ENCODE data around the gene RSBN1L.

RSBN1L gene

DNA sequence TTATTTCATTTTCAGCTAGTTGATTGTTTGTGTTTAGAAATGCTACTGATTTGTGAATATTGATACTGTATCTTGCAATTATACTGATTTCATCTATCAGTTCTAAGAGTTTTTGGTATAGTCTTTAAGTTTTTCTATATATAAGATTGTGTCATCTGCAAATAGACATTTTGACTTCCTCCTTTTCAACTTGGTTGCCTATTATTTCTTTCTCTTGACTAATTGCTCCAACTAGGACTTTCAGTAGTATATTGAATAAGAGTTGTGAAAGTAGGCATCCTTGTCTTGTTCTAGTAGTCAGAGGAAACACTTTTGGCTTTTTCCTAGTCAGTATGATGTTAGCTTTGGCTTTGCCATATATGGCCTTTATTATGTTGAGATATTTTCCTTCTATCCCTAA lies 122.8 kb downstream of the RSBN1L start:
- Histone ChIP-seq H3F3A (ENCODE audit: low read depth) (no peaks in the 10 kb centered on the region), H3K9ac (ENCODE audit: low read depth, low read length, poor library complexity, severe bottlenecking) (no peak overlapping the region), H3K36me3 (ENCODE audit: insufficient read depth, low read length) (peaks cover 32% of the 10 kb centered on the region; the same call in 1 of the 2 replicates), H3K4me2 (ENCODE audit: low read depth, low read length, poor library complexity, severe bottlenecking) (no peak overlapping the region), H3K27me3 (ENCODE audit: insufficient read depth, low read length, poor library complexity, severe bottlenecking) (no peaks in the 10 kb centered on the region), H3K9me3 (ENCODE audit: insufficient read depth, low read depth, low read length) (peaks cover 15% of the 10 kb centered on the region; the same call in 1 of the 2 replicates), H3K4me3 (ENCODE audit: low read length, poor library complexity, severe bottlenecking) (no peak overlapping the region), H3K9me2 (replicated peaks; ENCODE audit: low read depth, low read length) (no peaks in the 10 kb centered on the region), H4K20me1 (ENCODE audit: insufficient read depth, low read length, poor library complexity, severe bottlenecking) (no peaks in the 10 kb centered on the region), H3K79me2 (ENCODE audit: insufficient read depth, low read length) (peaks cover 68% of the 10 kb centered on the region), H2AFZ (ENCODE audit: low read length) (no peak overlapping the region), H3K4me1 (ENCODE audit: insufficient read depth, low read length, poor library complexity, severe bottlenecking) (peaks cover under 1% of the 10 kb centered on the region)
- no peak for TF ChIP-seq EZH2phosphoT487 (IDR thresholded peaks at IDR 0.05; ENCODE audit: borderline replicate concordance)
- no peak for TF ChIP-seq CTCF (conservative IDR thresholded peaks at IDR 0.05; ENCODE audit: low read length)

DNA sequence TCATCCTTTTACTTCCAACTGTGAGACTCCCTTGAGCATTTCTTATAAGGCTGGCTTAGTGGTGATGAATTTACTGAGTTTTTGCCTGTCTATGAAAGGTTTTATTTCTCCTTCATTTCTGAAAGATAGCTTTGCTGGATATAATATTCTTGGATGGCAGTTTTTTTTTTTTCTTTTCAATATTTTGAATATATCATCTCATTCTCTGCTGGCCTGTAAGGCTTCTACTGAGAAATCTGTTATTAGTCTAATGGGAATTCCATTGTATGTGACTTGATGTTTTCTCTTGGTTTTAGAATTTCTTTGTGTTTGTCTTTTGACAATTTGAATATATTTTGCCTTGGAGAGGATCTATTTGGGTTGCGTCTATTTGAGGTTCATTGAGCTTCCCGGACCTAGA lies 124.7 kb downstream of the RSBN1L start:
- no peaks in the 10 kb centered on the region for H3K27me3 ChIP-seq (ENCODE audit: insufficient read depth, low read length, poor library complexity, severe bottlenecking)
- H4K20me1 ChIP-seq (ENCODE audit: insufficient read depth, low read length, poor library complexity, severe bottlenecking), result no peaks in the 10 kb centered on the region
- H3K36me3 ChIP-seq (ENCODE audit: insufficient read depth, low read length), result peaks cover 32% of the 10 kb centered on the region; the same call in 1 of the 2 replicates
- no peak overlapping the region for H2AFZ ChIP-seq (ENCODE audit: low read length)
- no peak overlapping the region for H3K4me2 ChIP-seq (ENCODE audit: low read depth, low read length, poor library complexity, severe bottlenecking)
- no peak overlapping the region for H3K4me3 ChIP-seq (ENCODE audit: low read length, poor library complexity, severe bottlenecking)
- no peak overlapping the region for H3K9ac ChIP-seq (ENCODE audit: low read depth, low read length, poor library complexity, severe bottlenecking)
- no peak for TF ChIP-seq EZH2phosphoT487 (IDR thresholded peaks at IDR 0.05; ENCODE audit: borderline replicate concordance)
- no peak for TF ChIP-seq CTCF (conservative IDR thresholded peaks at IDR 0.05; ENCODE audit: low read length)
- no peaks in the 10 kb centered on the region for H3K4me1 ChIP-seq (ENCODE audit: insufficient read depth, low read length, poor library complexity, severe bottlenecking)
- H3K9me2 ChIP-seq (replicated peaks; ENCODE audit: low read depth, low read length), result no peaks in the 10 kb centered on the region
- peaks cover 18% of the 10 kb centered on the region for H3K9me3 ChIP-seq (ENCODE audit: insufficient read depth, low read depth, low read length)
- H3F3A ChIP-seq (ENCODE audit: low read depth), result no peaks in the 10 kb centered on the region
- H3K79me2 ChIP-seq (ENCODE audit: insufficient read depth, low read length), result peaks cover 70% of the 10 kb centered on the region

DNA sequence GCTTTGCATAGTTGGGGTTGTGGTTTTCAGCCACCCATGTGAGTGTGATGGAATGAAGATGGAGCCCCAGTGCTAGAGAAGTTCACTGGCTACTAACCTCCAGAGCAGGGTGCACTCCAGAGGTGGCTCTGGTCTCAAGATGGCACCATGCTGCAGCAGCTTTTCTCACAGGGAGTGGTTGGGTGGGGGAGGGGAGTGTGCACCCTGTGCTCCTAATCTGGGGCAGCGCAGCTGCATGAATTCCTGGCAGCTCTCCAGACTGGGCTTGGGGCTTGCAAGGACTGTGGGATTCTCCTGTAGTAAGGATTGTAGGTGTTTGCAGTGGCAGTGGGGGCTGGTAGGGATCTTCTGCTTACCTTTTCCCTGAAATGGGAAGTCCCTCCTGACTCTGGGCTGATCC lies 126.0 kb downstream of the RSBN1L start:
- Histone ChIP-seq H3K27me3 (ENCODE audit: insufficient read depth, low read length, poor library complexity, severe bottlenecking) (no peaks in the 10 kb centered on the region), H2AFZ (ENCODE audit: low read length) (no peak overlapping the region), H3K4me3 (ENCODE audit: low read length, poor library complexity, severe bottlenecking) (no peak overlapping the region), H3F3A (ENCODE audit: low read depth) (no peaks in the 10 kb centered on the region), H3K4me1 (ENCODE audit: insufficient read depth, low read length, poor library complexity, severe bottlenecking) (peaks cover 3% of the 10 kb centered on the region), H3K79me2 (ENCODE audit: insufficient read depth, low read length) (peaks cover 60% of the 10 kb centered on the region), H3K9me3 (ENCODE audit: insufficient read depth, low read depth, low read length) (peaks cover 19% of the 10 kb centered on the region), H3K36me3 (ENCODE audit: insufficient read depth, low read length) (peaks cover 20% of the 10 kb centered on the region; the same call in 1 of the 2 replicates), H3K4me2 (ENCODE audit: low read depth, low read length, poor library complexity, severe bottlenecking) (no peak overlapping the region), H3K9me2 (replicated peaks; ENCODE audit: low read depth, low read length) (no peaks in the 10 kb centered on the region), H3K9ac (ENCODE audit: low read depth, low read length, poor library complexity, severe bottlenecking) (no peak overlapping the region), H4K20me1 (ENCODE audit: insufficient read depth, low read length, poor library complexity, severe bottlenecking) (no peaks in the 10 kb centered on the region)
- TF ChIP-seq CTCF (conservative IDR thresholded peaks at IDR 0.05; ENCODE audit: low read length) (no peak), EZH2phosphoT487 (IDR thresholded peaks at IDR 0.05; ENCODE audit: borderline replicate concordance) (no peak)
